HG03460 (cell line): ENCODE results near the gene C1QTNF6.
"Not testable (repeated sequence)": the region's sequence is repeated elsewhere in the genome, so short reads cannot be mapped to it uniquely, and the experiment has no call there.

Source experiments
- ATAC-seq: cut with Tn5 transposase; IDR thresholded peaks from one replicate; pipeline ENCODE4 v1.9.1; 2021; ENCODE audit not compliant: unreplicated experiment

Gene C1QTNF6

GRCh38 chr22:37178350-37179125, 9.5 kb downstream of the C1QTNF6 start:
- no peak for ATAC-seq

- ATAC-seq, result no peak
Observed at GRCh38 chr22:37177755-37178154, 10.3 kb downstream of the C1QTNF6 start.

DNA sequence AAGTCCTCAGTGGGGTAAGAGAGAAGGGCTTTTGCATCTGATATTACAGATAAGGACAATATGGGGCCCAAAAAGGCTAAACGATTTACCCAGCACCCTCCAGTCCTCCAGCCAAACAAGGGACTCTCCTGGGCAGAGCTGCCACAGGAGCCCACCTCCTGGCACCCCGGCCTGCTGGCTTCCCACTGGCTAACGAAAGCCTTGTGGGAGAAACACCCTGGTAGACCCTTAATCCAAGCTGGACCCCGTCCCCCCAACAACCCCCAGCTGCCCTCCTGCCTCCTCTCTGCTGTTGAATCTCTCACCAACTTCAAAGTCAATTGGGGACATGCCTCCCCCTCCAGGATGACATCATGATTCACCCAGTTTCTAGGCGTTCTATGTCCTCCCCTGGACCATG, 10.8 kb downstream of the C1QTNF6 start:
- no peak for ATAC-seq

DNA sequence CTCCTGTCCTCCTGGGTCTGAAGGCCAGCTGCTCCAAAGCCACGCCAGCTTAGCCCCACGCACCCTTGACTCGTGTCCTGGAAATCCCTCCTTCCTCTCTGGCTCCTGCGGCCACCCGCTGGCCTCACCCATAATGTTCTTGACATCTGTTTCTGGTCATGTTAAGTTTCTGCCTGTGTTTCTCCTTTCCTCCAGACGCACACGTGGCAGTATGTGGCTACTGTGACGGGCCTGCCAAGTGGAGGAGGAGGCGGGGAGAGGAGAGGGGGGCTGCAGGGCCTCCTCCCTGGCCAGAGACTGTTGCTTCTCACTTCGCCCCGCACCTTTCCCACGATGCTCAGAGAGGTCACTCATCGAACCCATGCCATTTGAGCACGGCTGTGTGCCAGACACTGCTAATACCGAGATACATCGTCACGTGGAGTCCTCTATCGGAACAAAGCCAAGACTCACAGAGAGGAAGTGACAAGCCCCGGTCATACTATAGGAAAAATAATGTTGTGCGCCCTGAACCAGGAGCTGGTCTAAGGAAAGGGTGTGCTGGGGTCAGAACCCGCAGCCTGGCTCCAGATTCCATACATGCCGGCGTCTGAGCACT, 11.5 kb downstream of the C1QTNF6 start:
- no peak for ATAC-seq

- ATAC-seq, result no peak
Observed at GRCh38 chr22:37175414-37176281, 12.4 kb downstream of the C1QTNF6 start.

GRCh38 chr22:37174964-37175363, 13.1 kb downstream of the C1QTNF6 start:
- no peak for ATAC-seq

- ATAC-seq, result no peak
Observed at GRCh38 chr22:37173709-37174108, 14.3 kb downstream of the C1QTNF6 start.

GRCh38 chr22:37172266-37173245, 15.5 kb downstream of the C1QTNF6 start:
- ATAC-seq, result no peak

DNA sequence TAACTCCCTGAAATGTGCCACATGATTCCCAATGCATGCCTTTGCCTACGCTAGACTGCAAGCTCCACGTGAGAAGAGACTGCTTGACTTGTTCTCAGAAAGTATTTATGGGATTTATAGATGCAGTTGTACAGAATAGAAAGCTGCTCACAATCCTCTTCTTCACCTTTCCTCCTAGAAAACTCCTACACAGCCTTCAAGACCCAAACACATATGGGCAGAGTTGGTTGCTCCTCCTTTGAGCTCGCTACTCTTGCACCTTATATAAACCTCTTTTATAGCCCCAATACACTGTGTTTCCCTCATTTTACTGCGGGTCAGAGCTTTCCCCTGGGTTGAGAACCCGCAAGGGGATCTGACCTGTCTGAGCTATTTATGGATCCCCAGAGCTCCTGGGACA, 16.4 kb downstream of the C1QTNF6 start:
- ATAC-seq, result no peak

DNA sequence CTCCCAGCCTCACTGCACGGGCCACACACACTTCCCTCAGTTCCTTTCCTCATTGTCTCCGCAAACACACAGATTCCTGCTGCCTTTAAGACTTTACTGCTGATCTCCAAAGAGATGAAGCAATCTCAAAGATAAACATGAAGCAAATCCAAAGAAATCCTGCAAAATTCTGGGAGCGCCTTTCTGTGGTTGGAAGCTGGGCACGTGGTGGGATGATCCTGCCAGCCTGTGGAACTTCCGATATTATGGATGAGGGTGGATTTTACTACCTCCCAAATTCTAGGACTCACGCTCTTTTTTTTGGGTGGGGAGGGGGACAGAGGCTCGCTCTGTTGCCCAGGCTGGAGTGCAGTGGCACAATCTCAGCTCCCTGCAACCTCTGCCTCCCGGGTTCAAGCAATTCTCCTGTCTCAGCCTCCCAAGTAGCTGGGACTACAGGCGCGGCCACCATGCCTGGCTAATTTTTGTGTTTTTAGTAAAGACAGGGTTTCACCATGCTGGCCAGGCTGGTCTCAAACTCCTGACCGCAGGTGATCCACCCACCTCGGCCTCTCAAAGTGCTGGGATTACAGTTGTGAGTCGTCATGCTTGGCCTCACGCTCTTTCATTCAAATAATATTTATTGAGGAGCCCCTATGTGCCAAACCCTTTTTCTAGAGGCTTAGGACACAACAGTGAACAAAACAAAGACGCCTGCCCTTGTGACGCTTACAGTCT, 17.2 kb downstream of the C1QTNF6 start:
- ATAC-seq, result not testable (repeated sequence)

- ATAC-seq, result no peak
Observed at GRCh38 chr22:37169947-37170688, 17.9 kb downstream of the C1QTNF6 start.

DNA sequence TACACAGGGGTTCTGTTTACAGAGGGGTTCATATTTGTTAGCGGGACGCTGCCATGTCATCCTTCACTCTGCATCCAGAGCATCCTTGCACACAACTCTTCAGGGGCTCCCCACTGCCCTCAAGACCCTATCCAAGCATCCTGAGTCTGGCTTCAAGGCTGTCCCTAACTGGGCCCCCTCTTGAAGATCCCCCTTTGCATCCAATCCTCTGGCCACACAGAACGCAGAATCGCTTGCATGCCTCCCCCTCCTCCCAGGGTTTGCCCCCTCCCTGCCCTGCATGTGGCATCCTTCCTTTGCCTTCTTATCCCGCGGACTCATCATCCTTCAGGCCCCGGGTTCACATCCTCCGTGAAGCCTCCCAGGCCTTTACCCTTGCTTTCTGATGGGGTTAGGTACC, 18.6 kb downstream of the C1QTNF6 start:
- no peak for ATAC-seq

DNA sequence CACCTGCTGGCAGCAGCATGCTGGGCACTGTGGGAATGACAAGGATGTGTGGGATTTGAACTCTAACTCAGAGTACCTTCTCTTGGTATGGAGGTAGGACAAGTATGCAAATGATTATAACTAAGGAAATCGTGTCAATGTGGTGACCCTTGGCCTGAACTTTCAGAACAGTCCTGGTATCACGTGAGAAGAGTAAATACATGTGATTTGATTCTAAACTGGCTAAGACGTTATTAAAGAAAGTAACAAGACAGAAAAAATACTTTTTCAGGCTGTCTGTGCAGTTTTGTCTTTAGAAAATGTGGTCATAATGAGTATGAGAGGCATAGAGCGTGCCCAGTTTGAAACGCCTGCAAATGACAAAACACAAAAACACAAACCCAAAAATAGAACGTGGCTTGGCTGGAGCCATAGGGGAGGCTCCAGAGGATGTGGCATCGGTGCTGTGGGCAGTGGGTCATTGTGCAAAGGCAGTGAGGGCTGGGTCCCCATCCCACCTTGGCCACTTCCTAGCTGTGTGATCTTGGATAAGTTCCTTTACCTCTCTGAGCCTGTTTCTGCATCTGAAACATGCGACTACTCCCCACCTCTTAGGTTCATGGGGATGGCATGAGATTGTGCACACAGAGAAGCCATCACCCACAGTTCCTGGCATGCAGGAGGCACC, 19.9 kb downstream of the C1QTNF6 start:
- no peak for ATAC-seq

GRCh38 chr22:37167176-37167980, 20.7 kb downstream of the C1QTNF6 start:
- no peak for ATAC-seq

DNA sequence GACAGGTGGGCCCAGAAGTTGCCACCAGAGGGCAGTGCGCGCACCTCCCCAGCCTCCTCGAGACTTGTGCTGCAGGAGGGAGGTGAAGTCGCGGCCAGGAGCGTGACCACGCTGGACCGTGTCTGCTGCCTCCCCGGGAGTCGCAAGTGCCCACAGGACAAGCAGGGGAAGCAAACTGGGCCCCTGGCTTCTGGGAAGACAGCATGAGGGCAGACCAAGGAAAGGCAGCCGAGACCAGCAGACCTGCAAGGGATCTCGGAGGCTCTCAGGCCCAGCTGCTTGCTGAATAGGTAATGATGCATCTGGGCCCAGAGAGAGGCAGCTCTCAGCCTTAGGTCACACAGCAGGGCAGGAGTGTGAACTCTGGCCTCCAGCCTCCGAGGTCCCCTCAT, 21.4 kb downstream of the C1QTNF6 start:
- no peak for ATAC-seq

DNA sequence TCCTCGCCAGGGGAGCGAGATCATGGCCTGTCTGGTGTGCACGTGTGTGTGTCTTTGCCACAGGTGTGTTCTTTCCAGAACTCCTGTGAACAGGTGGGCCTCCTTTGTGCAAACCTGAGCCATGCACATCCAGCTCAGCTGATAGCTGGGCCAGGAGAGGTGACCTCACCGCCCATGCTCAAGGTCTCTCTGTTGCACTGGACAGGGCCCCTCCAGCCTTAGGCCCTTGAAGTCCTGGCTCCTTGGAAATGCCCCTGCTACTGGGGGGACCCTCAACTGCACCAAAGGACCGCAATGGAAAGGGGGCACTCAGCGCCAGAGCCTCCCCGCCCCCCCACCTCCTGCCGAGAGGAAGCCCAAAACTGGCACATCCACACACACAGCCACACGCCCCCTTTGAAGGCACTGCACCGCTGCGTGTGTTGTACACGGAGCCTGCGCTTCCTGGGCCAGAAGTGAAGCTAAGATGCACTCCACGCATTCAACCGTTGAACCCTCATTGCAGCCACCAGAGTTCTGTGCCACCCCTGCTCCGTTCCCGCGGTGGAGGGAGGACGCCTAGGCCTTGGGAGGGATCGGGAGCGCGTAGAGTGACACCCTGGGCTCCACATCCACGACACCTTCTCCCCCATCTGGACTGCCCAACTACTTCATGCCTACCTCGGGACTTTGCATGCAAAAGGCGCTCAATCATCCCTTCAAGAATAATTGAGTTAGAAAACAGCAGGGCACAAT, 21.9 kb downstream of the C1QTNF6 start:
- no peak for ATAC-seq

DNA sequence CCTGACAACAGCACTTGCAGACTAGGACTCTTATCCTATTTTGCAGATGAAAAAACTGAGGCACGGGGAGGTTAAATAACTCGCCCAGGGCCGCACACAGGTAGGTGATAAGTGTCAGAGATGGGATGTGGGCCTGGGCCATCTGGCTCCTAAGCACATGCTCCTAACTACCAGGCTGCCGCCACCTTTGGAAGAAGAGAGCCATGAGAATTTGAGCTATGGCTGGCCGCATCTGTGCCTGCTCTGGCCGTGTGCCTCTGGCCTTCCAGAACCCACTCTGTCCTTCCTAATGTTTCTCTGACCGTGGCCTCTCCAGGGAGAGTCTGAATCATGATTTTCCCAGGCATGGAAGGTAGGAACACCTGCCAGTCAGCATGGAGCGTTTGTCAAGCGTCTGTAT, 23.0 kb downstream of the C1QTNF6 start:
- no peak for ATAC-seq
